Measurements from ENCODE around the gene UGT1A4.
"Not testable (repeated sequence)": the region's sequence is repeated elsewhere in the genome, so short reads cannot be mapped to it uniquely, and the experiment has no call there.

The UGT1A4 gene

DNA sequence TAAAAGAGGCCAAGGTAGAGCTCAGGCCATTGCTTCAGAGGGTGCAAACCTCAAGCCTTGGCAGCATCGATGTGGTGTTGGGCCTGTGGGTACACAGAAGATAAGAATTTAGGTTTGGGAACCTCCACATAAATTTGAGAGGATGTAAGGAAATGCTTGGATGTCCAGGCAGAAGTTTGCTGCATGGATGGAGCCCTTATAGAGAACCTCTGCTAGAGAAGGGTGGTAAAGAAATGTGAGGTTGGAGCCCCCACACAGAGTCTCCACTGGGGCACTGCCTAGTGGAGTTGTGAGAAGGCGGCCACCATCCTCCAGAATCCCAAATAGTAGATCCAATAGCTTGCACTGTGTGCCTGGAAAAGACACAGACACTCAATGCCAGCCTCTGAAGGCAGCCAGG lies 32.2 kb downstream of the UGT1A4 start:
- DNase-seq (ENCODE audit: low spot score) = not testable (repeated sequence)

- not testable (repeated sequence) for DNase-seq (ENCODE audit: low spot score)
Measured at GRCh38 chr2:233751212-233752009, 32.9 kb downstream of the UGT1A4 start.

DNA sequence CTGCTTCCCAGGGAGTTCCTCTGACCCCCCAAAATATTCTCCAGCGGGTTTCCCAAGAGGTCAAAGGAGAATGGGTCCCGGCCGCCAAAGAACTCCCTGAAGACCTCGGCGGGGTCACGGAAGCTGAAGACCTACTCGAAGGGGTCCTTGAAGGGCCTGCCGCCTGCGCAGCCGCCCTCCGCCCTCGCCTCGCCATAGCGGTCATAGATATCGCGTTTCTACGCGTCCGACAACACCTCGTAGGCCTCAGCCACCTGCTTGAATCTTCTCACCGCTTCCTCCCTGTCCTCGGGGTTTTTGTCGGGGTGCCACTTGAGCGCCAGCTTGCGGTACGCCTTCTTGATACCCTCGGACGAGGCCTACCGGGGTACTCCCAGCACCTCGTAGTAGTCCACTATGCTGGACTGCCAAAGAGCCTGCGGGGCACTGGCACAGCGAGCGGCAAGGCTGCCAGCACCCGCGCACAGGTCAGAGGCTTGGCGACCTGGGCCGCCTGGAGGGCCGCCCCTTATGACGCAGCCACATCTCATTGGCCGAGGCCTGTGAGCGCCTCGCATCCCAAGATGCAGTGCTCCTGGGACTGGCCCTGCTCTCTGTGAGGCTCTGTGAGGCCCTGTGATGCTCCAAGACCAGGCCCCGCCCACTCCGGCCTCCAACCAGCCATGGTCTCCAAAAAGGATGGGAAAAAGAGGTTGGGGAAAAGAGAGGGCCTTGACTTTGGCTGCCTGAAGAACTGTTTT lies 36.5 kb downstream of the UGT1A4 start:
- DNase-seq (ENCODE audit: low spot score) = no peak

- DNase-seq (ENCODE audit: low spot score) = no peak
Measured at GRCh38 chr2:233756429-233757081, 38.0 kb downstream of the UGT1A4 start.

- DNase-seq (ENCODE audit: low spot score) = no peak
Measured at GRCh38 chr2:233758141-233758540, 39.6 kb downstream of the UGT1A4 start.

GRCh38 chr2:233758849-233759248 lies 40.3 kb downstream of the UGT1A4 start:
- no peak for DNase-seq (ENCODE audit: low spot score)

DNA sequence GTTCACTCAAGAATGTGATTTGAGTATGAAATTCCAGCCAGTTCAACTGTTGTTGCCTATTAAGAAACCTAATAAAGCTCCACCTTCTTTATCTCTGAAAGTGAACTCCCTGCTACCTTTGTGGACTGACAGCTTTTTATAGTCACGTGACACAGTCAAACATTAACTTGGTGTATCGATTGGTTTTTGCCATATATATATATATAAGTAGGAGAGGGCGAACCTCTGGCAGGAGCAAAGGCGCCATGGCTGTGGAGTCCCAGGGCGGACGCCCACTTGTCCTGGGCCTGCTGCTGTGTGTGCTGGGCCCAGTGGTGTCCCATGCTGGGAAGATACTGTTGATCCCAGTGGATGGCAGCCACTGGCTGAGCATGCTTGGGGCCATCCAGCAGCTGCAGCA lies 41.5 kb downstream of the UGT1A4 start, which contains the start of gene UGT1A1:
UGT1A1 (plus strand) TSS at position 228 of the 400 bp plus-strand sequence; CDS start at position 246, 18 bp downstream.
- no peak for DNase-seq (ENCODE audit: low spot score)

- no peak for DNase-seq (ENCODE audit: low spot score)
Measured at GRCh38 chr2:233761040-233761769, 42.7 kb downstream of the UGT1A4 start.

DNA sequence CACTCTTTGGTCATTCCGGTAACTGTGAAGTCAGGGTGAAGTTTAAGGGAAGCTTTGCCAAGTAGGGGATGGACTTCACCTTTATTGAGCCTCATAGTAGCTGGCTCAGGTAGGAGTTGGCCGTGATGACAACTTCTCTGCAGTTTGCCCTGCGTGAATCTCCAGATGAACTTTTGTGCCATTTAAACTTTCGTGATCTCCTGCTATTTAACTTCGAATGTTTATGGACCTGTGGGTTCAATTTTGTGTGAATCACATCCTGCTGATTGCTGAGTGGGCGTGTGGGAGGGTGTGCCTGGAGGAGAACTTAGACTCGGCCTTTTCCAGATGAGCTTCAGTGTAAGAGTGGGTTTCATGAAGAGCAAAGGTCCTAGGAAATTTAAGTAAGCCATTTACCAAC lies 45.7 kb downstream of the UGT1A4 start:
- DNase-seq (ENCODE audit: low spot score) = no peak

- no peak for DNase-seq (ENCODE audit: low spot score)
Measured at GRCh38 chr2:233764761-233765160, 46.2 kb downstream of the UGT1A4 start.

DNA sequence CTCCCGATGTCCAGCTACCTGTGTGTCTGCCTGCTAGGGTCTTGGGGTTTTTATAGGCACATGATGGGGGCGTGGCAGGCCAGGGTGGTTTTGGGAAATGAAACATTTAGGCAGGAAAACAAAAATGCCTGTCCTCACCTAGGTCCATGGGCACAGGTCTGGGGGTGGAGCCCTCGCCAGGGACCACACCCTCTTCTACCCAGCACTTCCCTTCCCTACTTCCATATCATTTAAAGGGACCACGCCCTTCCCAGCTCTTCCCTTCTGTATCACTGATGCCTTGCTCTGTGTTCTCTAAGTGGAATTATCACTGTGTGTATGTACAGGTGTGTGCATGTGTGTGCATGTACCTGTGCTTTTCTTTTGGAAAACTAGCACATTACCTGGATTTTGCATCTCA lies 47.9 kb downstream of the UGT1A4 start:
- DNase-seq (ENCODE audit: low spot score) = no peak

DNA sequence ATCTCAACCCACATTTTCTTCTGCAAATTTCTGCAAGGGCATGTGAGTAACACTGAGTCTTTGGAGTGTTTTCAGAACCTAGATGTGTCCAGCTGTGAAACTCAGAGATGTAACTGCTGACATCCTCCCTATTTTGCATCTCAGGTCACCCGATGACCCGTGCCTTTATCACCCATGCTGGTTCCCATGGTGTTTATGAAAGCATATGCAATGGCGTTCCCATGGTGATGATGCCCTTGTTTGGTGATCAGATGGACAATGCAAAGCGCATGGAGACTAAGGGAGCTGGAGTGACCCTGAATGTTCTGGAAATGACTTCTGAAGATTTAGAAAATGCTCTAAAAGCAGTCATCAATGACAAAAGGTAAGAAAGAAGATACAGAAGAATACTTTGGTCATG lies 49.5 kb downstream of the UGT1A4 start:
- no peak for DNase-seq (ENCODE audit: low spot score)

DNA sequence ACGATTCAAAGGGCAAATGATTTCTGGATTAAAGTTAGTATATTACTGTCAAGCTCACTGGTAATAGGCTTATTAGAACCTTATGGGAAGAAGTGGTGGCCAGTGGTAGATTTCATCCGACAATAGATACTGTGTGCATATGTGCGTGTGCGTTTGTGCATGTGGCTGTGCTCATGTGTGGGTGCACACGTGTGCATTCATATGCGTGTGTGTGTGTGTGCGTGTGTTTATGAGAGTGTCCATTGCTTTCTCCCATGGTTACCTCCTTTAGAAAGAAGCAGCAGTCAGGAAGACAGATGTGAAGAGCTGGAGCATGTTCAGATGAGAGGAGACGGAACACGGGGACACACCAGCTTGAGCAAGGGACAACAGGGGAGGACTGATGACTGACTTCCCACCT lies 50.7 kb downstream of the UGT1A4 start:
- DNase-seq (ENCODE audit: low spot score) = no peak

GRCh38 chr2:233772153-233772552 lies 53.6 kb downstream of the UGT1A4 start:
- DNase-seq (ENCODE audit: low spot score) = no peak

DNA sequence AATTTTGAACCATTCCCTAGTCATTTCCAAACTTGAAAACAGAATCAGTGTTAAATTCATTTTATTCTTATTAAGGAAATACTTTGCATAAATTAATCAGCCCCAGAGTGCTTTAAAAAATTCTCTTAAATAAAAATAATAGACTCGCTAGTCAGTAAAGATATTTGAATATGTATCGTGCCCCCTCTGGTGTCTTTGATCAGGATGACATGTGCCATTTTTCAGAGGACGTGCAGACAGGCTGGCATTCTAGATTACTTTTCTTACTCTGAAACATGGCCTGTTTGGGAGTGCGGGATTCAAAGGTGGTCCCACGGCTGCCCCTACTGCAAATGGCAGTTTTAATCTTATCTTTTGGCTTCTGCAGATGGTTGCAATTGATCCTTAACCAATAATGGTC lies 54.0 kb downstream of the UGT1A4 start:
- DNase-seq (ENCODE audit: low spot score) = no peak

DNA sequence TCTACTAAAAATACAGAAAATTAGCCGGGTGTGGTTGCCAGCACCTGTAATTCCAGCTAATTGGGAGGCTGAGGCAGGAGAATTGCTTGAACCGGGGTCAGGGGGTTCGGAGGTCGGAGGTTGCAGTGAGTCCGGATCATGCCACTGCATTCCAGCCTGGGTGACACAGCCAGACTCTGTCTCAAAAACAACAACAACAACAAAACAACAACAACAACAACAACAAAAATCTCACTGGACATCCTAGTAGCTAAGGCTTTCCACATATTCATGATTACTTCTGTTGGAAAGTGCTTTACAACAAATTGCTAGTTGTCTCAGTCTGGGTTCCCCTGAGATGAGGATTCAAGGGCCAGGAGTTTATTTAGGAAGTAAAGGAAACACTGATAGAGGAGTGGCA lies 55.3 kb downstream of the UGT1A4 start:
- DNase-seq (ENCODE audit: low spot score) = no peak

- no peak for DNase-seq (ENCODE audit: low spot score)
Measured at GRCh38 chr2:233775414-233775813, 56.9 kb downstream of the UGT1A4 start.

- no peak for DNase-seq (ENCODE audit: low spot score)
Measured at GRCh38 chr2:233778030-233778429, 59.5 kb downstream of the UGT1A4 start, which contains the start of gene MROH2A. TSS of gene MROH2A (plus strand) at chr2:233778330. CDS start at chr2:233779359, 1,029 bp downstream.

- no peak for DNase-seq (ENCODE audit: low spot score)
Measured at GRCh38 chr2:233779722-233780121, 61.2 kb downstream of the UGT1A4 start.

GRCh38 chr2:233780771-233781170 lies 62.2 kb downstream of the UGT1A4 start:
- DNase-seq (ENCODE audit: low spot score) = no peak

GRCh38 chr2:233789554-233789953 lies 71.0 kb downstream of the UGT1A4 start:
- no peak for DNase-seq (ENCODE audit: low spot score)

All from Ammon's horn (tissue), 1 donor.